GM19025 (cell line): ENCODE results near the gene CCSER1.
"Not testable (repeated sequence)": the region's sequence is repeated elsewhere in the genome, so short reads cannot be mapped to it uniquely, and the experiment has no call there.

Experiments used
- ATAC-seq: cut with Tn5 transposase; IDR thresholded peaks from one replicate; pipeline ENCODE4 v1.9.1; 2021; ENCODE audit warnings: mild to moderate bottlenecking, low read depth, moderate library complexity; ENCODE audit not compliant: unreplicated experiment

Gene CCSER1

DNA sequence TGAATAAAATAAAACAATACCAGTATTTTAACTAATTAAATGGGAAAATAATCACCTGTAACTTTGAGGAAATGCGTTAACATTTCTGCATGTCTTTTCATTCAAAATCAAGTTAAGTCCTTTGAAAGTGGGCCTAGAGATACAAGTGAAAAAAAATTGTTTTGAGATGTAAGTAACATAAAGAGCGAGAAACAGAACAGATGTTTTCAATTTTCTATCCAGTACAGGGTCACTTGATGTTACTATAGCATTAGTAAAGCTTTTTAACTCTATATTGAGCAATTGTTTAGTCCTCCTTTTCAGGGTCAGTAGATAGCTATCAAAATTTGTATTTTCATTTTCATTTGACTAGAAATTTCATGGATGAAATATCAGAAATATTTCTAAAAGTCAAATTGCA is 761.4 kb downstream of the CCSER1 start:
- no peak for ATAC-seq

DNA sequence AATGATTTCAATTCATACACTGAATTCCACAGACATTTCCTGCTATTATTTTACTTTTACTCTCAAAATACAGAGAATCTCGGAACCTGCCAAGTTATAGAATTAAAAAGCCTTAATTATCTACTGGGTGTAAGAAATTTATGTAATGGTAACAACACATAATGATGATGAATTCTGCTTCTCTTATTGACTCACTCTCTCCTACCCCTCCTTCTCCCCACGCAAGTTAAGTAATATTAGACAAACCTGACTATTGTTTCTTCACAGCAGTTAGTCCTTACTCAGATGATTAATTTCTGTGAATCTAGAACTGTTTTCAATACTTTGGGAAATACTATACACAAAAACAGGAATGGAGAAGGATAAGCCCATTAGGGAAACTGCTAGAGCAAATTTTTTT is 762.0 kb downstream of the CCSER1 start:
- ATAC-seq: no peak

DNA sequence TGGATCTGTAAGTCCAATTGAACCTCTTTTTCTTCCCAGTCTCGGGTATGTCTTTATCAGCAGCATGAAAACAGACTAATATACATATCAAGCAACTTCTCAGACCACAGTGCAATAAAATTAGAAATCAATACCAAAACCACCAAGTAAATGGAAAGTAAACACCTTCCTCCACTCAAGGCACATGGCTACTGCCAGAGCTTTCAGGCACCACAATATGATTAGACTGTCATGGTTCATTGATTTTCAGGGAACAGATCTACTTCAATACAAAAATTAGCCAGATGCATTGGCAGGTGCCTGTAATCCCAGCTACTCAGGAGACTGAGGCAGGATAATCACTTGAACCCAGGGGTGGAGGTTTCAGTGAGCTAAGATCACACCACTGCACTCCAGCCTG is 776.2 kb downstream of the CCSER1 start:
- not testable (repeated sequence) for ATAC-seq

DNA sequence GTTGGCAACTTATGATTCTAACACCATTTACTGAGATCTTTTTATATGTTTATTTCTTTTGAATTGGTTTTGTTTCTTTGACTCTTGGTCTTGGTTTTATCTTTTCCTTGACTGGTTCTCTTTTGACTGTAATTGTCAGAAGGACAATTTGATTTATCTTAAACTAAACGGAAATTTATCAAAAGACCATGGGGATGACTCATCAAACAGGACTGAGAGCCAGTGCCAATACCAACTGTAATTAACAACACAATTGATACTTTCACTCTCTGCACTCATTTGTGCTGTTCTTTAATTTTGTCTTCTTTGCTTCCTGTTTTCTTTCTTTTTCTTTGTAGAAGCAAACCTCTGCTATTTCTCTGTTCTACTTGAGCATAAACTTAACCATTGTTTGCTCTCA is 776.8 kb downstream of the CCSER1 start:
- no peak for ATAC-seq

DNA sequence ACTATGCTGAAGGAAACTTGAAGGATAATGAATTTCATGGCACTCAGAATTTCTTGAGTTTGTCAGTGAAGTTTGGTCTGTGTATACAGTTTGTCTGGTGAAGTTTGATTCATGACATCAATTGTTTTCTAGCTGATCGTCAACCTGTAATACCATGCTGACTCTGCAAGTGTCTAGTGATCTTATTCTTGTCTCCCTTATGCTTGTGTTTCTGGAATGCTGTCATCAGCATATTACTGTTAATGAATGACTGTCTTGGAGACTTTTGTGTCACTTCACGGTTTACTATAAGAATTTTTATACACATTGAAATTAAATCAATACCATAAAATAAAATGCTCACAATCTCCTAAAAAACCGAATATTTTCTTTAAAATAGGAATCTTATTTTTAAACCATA is 779.0 kb downstream of the CCSER1 start:
- ATAC-seq: no peak

DNA sequence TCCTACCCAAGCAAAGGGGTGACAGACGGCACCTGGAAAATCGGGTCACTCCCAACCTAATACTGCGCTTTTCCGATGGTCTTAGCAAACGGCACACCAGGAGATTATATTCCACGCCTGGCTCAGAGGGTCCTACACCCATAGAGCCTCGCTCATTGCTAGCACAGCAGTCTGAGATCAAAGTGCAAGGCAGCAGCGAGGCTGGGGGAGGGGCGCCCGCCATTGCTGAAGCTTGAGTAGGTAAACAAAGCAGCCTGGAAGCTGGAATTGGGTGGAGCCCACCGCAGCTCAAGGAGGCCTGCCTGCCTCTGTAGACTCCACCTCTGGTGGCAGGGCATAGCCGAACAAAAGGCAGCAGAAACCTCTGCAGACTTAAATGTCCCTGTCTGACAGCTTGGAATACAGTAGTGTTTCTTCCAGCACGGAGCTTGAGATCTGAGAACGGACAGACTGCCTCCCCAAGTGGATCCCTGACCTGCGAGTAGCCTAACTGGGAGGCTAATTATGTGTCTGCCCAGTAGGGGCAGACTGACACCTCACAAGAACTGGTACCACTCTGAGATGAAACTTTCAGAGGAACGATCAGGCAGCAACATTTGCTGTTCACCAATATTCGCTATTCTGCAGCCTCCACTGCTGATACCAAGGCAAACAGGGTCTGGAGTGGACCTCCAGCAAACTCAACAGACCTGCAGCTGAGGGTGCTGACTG is 784.7 kb downstream of the CCSER1 start:
- not testable (repeated sequence) for ATAC-seq

DNA sequence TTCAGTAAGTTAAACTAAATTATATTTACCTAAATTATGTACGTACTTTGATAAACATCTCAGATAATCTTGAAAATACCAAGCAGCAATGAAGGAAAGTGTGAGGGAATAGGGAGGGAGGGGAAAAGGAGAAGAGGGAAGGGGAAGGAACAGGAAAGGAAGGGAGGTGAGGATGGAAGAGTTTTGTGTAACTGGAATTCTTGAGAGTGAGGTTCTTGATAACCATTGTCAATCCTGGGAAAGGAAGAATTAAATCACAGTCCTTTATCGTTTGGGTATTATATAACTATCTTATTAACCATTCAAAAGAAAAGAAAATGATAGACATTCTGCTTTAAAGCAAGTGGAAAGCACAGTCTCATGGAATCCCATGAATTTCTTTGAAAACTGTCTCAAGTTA is 795.0 kb downstream of the CCSER1 start:
- no peak for ATAC-seq

DNA sequence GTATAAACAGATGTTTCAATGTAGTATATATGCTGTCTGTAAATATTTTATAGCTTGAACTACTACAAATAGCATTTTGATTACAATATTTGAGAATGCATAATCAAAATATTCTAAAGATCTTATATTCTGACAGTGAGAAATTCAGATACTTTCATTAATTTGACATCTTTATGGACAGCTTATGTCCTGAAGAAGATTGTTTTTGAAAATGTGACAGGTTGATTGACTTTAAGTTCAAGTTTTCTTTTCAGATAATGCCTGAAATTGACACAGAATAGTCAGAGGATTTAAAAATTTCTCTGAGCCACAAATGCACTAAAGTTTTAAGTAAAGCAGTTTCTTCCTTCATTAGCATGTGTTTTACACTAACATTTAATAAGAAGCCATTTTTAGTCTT is 799.8 kb downstream of the CCSER1 start:
- no peak for ATAC-seq

DNA sequence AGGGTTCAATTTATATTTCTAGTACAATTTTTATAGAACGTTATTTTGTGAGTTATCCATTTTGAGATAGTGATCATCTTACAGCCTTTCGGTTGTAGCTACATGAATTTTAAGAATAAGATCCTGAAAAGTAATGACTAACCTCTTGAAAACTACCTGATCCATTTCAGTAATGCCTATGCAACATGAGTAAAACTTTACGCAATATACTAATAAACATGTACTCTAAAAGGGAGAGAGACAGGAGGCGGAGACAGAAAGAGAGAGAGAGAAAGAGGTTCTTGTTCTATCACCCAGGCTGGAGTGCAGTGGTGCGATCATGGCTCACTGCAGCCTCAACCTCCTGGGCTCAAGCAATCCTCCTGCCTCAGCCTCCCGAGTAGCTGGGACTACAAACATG is 816.1 kb downstream of the CCSER1 start:
- no peak for ATAC-seq

DNA sequence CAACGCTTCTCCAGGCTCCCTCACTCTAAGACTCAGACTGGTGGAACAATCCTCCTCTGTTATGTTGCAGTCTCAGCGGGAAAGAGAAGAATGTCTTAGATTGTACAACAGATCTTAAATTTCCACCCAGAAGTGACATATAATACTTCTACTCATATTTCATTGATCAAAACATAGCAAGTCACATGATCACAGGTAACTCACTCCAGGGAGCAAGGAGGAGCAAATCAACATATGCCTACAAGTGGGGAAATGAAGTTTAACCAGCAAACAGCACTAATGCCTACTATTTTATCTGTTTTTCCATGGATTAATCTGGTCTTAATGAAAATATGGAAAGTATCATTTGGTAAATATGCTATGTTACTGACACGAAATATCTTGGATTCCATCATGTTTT is 819.8 kb downstream of the CCSER1 start:
- no peak for ATAC-seq

DNA sequence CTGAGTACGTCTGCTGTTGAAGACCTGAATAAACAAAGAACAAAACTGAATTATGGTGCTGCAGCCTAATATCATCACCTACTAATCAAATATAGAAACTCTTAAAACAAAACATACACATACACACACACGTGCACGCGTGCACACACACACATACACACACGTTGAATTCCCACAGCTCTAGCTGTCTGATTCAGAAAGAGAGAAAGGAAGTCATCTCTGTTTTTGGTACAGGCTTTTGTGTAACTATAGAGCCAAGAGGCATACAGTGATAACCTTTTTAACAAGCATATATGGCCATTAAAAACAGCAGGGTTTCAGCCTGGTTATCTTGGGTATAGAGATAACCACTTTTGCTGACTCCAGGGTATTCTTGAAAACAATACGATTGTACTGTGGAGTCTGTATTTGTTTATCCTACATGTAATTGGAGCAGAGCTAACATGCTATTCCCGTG is 823.2 kb downstream of the CCSER1 start:
- ATAC-seq: no peak

DNA sequence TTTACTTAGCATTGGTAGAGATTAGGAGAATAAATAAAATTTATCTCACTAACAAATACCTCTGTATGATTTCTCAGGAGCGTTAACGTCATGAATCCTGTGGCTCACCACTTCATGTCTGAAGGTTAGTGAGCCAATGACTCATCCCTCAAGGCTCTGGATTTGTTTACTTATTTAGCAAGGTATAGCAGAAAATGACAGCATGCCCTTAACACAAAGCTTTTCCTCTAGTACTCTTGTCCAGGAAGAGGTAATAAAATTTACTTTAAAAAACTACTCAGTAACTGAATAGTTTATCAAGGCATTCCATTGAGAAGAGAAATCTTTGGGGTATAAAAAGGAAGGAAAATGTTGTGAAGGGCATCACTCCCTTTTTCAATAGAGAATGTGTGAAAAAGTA is 823.8 kb downstream of the CCSER1 start:
- ATAC-seq: no peak

DNA sequence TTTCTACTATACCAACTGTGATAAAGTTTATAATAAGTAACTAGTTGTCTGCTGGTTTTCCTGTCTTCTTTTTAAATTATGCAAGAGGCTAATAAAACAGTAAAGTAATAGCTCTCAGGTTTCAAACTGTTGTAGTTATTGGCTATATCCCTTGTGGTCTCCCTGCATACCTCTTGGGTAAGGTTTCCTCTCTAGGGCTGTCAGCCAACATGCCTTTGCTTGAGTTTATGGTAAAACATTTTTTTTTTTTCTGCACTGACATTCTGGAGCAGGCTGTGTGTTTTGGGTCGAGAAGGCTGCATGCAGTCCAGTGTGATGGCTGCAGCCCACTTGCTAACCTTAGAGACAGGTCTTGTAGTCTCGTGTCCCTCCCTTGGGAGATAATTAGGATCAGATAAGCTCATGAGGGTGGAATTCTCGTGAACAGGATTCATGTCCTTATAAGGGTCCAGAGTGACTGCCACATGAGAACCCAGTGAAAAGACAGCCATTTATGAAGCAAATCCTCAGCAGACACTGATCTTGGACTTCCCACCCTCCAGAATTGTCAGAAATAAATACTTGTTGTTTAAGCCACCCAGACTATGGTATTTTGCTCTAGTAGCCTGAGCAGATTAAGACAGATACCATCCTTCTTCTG is 831.2 kb downstream of the CCSER1 start:
- no peak for ATAC-seq

DNA sequence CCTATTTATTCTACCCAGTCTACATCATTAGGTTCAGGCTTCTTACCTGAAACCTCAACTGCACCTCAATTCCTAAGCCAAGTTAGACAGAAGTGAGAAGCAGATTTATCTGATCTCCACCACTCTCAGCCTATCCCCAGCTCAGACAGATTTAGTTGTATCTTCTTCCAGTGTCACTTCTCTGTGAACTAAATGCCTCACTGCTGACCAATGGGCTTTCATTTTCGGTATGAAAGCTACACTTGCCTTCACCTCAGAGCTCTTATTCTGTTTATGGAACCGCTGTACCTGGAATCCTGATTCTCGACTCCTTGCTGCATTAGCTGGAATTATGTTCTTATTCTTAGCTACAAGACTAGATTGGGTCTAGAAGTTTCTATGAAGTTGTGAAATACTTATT is 833.2 kb downstream of the CCSER1 start:
- peak; percentile 76 for ATAC-seq

DNA sequence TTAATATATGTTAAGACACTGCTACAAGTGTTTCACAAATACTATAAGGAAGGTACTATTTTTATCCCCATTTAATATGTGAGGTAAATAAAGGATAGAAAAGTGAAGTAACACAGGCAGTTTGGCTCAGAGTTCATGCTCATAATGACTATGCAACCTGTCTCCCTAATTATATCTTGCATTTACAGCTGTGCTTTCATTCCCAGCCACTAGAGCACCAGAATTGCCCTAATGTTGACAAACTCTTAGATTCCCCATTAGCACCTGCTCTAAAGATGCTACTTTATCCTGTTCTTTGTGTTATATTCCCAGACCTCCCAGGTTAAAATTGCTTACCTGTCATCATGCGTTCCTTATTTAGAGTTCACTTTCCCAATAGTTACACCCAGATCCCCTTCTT is 833.6 kb downstream of the CCSER1 start:
- ATAC-seq: no peak

DNA sequence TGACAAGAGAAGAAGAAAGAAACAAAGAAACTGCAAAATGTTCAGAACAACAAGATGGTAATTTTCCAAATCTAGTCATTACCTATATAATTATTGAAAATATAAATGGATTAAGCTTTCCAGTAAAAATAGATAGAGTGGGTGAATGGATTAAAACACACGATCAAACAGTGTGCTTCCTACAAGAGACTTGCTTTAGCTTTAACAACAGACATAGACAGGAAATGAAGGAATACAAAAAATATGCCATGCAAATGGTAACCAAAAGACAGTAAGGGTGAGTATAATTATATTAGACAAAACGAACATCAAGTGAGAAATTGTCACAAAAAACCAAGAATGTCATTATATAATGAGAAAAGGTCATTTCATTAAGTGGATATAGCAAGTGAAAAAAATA is 842.8 kb downstream of the CCSER1 start:
- ATAC-seq: no peak

DNA sequence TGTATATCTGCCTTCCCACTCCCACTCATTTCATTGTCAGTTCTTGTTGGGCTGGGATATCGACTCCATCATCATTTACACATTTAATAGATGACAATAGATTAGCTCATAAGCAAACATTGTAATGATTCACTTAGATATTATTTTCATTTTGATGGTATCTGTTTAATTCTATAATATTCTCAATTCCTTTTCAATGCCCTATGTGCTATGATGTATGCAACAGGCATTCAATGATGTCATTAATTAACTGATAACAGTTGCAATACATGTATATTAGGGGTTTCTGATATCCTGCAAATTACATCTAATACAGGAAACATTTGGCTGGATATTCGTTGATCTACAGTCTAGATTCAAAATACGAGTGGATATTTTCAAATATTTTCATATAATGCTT is 850.5 kb downstream of the CCSER1 start:
- ATAC-seq: no peak

DNA sequence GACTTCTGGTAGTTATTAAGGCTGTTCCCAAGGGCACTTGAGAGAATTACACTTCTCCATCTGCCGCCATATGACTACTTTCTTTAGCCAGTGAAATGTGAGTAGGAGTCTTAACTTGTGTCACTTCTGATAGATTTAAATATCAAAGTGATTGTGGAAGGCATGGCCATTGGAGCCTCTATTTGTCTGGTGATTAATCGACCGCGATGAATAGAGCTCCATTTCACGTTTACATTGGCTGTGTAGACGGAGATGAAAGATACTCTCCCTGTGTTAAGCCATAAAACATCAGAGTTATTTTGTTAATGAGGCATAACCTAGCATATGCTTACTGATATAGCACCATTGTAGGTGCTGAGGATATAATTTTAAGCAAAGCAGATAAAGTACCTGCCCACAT is 852.4 kb downstream of the CCSER1 start:
- ATAC-seq: no peak

DNA sequence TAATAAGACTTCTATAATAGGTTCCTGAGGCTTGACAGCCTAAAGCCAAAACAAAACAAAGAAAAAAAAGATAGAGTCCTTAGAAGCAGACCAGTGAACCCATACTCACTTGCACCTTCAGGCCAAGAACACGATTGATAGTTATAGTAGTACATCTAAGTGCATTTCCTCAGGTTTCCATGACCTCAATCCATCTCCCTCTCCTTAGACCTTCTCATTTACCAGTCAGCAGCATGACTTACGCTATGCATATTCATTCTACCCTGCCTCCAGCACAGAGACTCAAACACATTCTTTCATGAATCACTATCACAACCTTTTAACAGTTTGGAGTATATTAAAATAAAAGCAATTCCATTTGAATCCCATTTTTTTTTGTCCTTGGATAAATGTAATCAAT is 855.6 kb downstream of the CCSER1 start:
- no peak for ATAC-seq

DNA sequence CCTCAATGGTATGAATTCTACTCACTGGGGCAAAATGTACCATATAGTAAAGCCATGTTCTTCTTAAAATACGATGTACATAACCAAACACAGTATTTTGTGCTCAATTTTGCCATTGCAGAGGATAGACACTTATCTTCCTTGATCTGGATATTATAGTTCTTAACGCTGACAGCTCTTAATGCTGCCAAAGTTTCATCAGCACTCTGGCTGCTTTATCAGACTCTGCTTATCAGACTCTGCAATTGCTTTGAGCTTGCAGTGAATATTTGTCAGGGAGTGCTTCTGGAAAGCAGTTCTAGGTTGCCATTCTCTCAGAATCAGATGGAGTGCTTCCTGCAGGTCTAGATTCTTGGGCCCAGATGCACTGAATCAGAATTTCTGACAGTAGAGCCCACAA is 863.1 kb downstream of the CCSER1 start:
- no peak for ATAC-seq

DNA sequence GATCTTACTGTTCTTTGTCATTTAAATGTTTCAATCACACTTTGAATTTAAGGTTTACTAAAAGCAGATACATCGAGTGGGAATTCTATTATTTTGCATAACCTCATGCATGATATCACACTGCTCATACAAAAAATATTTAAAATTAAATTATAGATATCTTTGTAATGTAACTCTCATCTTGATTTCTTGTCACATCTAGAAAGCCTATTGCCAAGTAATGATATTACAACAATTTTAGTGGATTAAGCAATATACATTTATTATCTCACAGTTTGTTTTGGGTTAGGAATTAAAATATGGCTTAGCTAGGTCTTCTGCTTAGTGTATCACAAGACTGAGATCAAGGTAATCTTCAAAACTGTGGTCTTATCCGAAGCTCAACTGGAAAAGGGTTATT is 865.0 kb downstream of the CCSER1 start:
- no peak for ATAC-seq

DNA sequence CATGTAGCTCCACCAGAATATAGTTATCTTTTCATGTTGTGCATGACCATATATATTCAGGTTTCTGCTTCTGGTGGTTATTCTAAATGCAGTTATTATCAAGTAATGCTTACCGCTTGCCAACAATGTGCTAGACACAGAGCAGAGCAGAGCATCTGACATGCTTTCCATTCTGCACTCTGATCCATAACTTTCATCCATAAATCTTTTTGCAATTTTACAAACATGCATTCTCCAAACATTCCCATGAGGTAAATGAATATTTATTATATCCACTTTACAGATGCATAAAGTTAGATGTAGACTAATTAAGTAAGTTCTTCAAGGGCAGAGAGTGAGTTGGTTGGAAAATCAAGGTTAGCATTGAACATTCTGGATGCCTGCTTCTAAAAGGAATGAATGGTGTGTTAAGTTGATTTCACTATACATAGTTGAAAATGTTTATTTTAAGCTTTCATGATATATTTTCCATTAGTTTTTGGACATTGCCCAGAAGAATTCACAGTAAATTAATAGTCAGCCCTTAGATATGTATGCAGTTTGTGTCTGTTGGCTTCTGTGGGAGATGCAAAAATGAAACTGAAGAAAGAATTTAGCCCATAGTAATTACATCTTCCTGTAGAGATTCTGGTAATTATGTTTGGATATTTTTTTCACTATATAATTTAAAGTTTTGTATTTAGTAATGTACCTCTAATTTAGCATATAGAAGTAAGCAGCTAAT is 867.8 kb downstream of the CCSER1 start:
- ATAC-seq: no peak
